ENCODE results near the gene RNF2. TPM values are rescaled to one million over a fixed set of nuclear protein-coding genes. Genes with fewer than 3 reads are reported as not detected.

The RNF2 gene
- total and polyA plus RNA-seq, 10 of the 15 experiments (the other 5 are each of a cell fraction or from before 2014, with no cell fraction given), result 4.8 to 36.3 (median 15.1) TPM

DNA sequence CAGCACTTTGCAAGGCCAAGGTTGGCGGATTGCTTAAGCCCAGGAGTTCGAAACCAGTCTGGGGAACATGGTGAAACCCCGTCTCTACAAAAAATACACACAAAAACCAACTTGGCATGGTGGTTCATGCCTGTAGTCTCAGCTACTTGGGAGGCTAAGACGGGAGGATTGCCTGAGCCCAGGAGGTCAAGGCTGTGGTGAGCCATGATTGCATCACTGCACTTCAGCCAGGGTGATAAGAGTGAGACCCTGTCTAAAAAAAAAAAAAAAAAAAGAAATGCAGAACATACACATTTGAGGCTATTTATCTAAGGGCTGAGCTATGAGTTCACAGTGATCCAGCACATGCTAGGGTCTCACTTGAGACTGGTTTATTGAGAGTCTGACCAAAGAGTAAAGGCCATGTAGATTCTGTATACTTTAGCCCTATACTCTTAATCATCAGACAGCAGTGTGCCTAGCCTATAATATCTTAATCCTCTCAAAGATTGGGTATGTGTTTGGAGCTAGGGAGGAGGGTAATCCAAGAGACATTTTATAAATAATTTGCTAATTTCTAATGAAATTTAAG is 23.9 kb downstream of the RNF2 start:
- ChIA-PET POLR2A (interaction anchor here (0.6 to 1.2 kb wide), 2 partner anchors 10 to 26 kb away, joined by 3 read pairs; no protein-coding TSS in a partner anchor), SMC1A (ENCODE audit: uncharacterized antibody, unreplicated experiment) (interaction anchor here (0.7 to 2.8 kb wide), 7 partner anchors 11 to 101 kb away, joined by 3 to 6 read pairs (median 3); no protein-coding TSS in a partner anchor), RAD21 (ENCODE audit: unreplicated experiment) (no interaction called here), CTCF (interaction anchor here (0.9 to 1.5 kb wide), 2 partner anchors 8 to 101 kb away, joined by 3 to 4 read pairs; no protein-coding TSS in a partner anchor)
- Histone ChIP-seq H3K27ac (ENCODE audit: control insufficient read depth, insufficient read depth) (no peak overlapping the region), H3K4me1 (ENCODE audit: control insufficient read depth, insufficient read depth, low read length) (no peaks in the 10 kb centered on the region), H3K27me3 (replicated peaks in 1 of 2; ENCODE audit: control insufficient read depth in 2 of 2, insufficient read depth in 2 of 2, low read length in 1 of 2) (no peaks in the 10 kb centered on the region), H3K4me2 (ENCODE audit: control insufficient read depth, insufficient read depth) (no peak overlapping the region), H3K9ac (ENCODE audit: control insufficient read depth, insufficient read depth, low read length) (no peak overlapping the region), H3K4me3 (no peak overlapping the region), H3K36me3 (ENCODE audit: control insufficient read depth in 2 of 2, insufficient read depth in 2 of 2, low read length in 1 of 2) (no peaks in the 10 kb centered on the region), H3K9me3 (replicated peaks; ENCODE audit: control insufficient read depth, insufficient read depth, low read length) (no peaks in the 10 kb centered on the region; the same call in 1 of the 3 replicates), H2AFZ (ENCODE audit: control insufficient read depth, low read depth, low read length) (no peak overlapping the region), H3K79me2 (ENCODE audit: control insufficient read depth, insufficient read depth, low read length) (no peaks in the 10 kb centered on the region; the same call in 1 of the 2 replicates), H4K20me1 (ENCODE audit: control insufficient read depth, insufficient read depth) (no peaks in the 10 kb centered on the region)
- FAIRE-seq (no peak), DNase-seq (ENCODE audit: low read depth, low spot score) (no peak), ATAC-seq (no peak)
- no TSS peak for BruUV-seq (replicated peaks)
- WGBS (ENCODE audit: insufficient coverage, insufficient replicate concordance, low lambda C conversion rate, missing lambda C conversion rate), result 95% methylated on average over 4 of the region's 4 CpGs
- TF ChIP-seq ATF7 (IDR thresholded peaks at IDR 0.05; ENCODE audit: low read depth), result no peak
- TF ChIP-seq, protein P1, sequence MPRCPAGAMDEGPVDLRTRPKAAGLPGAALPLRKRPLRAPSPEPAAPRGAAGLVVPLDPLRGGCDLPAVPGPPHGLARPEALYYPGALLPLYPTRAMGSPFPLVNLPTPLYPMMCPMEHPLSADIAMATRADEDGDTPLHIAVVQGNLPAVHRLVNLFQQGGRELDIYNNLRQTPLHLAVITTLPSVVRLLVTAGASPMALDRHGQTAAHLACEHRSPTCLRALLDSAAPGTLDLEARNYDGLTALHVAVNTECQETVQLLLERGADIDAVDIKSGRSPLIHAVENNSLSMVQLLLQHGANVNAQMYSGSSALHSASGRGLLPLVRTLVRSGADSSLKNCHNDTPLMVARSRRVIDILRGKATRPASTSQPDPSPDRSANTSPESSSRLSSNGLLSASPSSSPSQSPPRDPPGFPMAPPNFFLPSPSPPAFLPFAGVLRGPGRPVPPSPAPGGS (IDR thresholded peaks at IDR 0.05; ENCODE audit: borderline replicate concordance, insufficient read depth, low read depth, low read length, poor library complexity, severe bottlenecking), result no peak
- no peak for TF ChIP-seq KLF5 (IDR thresholded peaks at IDR 0.05; ENCODE audit: partially characterized antibody)
- TF ChIP-seq FOXK2 (IDR thresholded peaks at IDR 0.05), result no peak
- TF ChIP-seq TCF12 (IDR thresholded peaks at IDR 0.05; ENCODE audit: low read depth, low read length), result no peak
- no peak for TF ChIP-seq EZH2 (IDR thresholded peaks at IDR 0.05; ENCODE audit: borderline replicate concordance, control insufficient read depth, low read depth, low read length)
- TF ChIP-seq, protein P2, sequence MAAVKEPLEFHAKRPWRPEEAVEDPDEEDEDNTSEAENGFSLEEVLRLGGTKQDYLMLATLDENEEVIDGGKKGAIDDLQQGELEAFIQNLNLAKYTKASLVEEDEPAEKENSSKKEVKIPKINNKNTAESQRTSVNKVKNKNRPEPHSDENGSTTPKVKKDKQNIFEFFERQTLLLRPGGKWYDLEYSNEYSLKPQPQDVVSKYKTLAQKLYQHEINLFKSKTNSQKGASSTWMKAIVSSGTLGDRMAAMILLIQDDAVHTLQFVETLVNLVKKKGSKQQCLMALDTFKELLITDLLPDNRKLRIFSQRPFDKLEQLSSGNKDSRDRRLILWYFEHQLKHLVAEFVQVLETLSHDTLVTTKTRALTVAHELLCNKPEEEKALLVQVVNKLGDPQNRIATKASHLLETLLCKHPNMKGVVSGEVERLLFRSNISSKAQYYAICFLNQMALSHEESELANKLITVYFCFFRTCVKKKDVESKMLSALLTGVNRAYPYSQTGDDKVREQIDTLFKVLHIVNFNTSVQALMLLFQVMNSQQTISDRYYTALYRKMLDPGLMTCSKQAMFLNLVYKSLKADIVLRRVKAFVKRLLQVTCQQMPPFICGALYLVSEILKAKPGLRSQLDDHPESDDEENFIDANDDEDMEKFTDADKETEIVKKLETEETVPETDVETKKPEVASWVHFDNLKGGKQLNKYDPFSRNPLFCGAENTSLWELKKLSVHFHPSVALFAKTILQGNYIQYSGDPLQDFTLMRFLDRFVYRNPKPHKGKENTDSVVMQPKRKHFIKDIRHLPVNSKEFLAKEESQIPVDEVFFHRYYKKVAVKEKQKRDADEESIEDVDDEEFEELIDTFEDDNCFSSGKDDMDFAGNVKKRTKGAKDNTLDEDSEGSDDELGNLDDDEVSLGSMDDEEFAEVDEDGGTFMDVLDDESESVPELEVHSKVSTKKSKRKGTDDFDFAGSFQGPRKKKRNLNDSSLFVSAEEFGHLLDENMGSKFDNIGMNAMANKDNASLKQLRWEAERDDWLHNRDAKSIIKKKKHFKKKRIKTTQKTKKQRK (IDR thresholded peaks at IDR 0.05; ENCODE audit: low read depth, low read length), result no peak
- no peak for TF ChIP-seq CHD1 (IDR thresholded peaks at IDR 0.05; ENCODE audit: low read depth, low read length)
- TF ChIP-seq NBN (IDR thresholded peaks at IDR 0.05), result no peak
- TF ChIP-seq, protein P3, sequence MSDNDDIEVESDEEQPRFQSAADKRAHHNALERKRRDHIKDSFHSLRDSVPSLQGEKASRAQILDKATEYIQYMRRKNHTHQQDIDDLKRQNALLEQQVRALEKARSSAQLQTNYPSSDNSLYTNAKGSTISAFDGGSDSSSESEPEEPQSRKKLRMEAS (IDR thresholded peaks at IDR 0.05; ENCODE audit: low read depth, low read length), result no peak
- TF ChIP-seq, protein P4, sequence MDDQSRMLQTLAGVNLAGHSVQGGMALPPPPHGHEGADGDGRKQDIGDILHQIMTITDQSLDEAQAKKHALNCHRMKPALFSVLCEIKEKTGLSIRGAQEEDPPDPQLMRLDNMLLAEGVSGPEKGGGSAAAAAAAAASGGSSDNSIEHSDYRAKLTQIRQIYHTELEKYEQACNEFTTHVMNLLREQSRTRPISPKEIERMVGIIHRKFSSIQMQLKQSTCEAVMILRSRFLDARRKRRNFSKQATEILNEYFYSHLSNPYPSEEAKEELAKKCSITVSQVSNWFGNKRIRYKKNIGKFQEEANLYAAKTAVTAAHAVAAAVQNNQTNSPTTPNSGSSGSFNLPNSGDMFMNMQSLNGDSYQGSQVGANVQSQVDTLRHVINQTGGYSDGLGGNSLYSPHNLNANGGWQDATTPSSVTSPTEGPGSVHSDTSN (IDR thresholded peaks at IDR 0.05; ENCODE audit: insufficient replicate concordance, low read depth, low read length), result no peak
- in situ Hi-C loops (cut with MboI) (no loop called here), intact Hi-C loops (cut with micrococcal nuclease; ENCODE audit: unreplicated experiment) (no loop called here)

Measured in GM12878 (cell line).